HCT116 (cell line): ENCODE data around the gene MAPK4.

ENCODE experiments used
- EZH2phosphoT487 ChIP-seq: fragments of 200-600 bp; IDR thresholded peaks from 2 replicates; pipeline ENCODE4 v1.6.1; 2018; ENCODE audit warnings: antibody characterized with exemption, borderline replicate concordance
- JUND ChIP-seq: IDR thresholded peaks from 2 replicates; pipeline ENCODE4 v1.6.1; 2012
- POLR2A ChIP-seq: IDR thresholded peaks from 2 replicates; pipeline ENCODE4 v1.7.0; 2011; ENCODE audit warnings: borderline replicate concordance; ENCODE audit not compliant: insufficient read depth, insufficient read length; ENCODE audit errors: extremely low read depth
- POLR2AphosphoS5 ChIP-seq: IDR thresholded peaks from 2 replicates; pipeline ENCODE4 v1.6.1; 2011; ENCODE audit warnings: mild to moderate bottlenecking, low read depth, low read length, moderate library complexity
- RAD21 ChIP-seq: IDR thresholded peaks from 2 replicates; pipeline ENCODE4 v1.6.1; 2012; ENCODE audit warnings: low read depth, mild to moderate bottlenecking
- SP1 ChIP-seq: IDR thresholded peaks from 2 replicates; pipeline ENCODE4 v1.6.1; 2012; ENCODE audit warnings: low read depth
- ZNF274 ChIP-seq: fragments of 200-500 bp; sonication (Bioruptor generic); IDR thresholded peaks from 2 replicates; pipeline ENCODE4 v1.6.1; 2014; ENCODE audit warnings: mild to moderate bottlenecking, low read depth, low read length, inconsistent platforms
- TF ChIP-seq, protein P1 (sequence below): IDR thresholded peaks from 2 replicates; pipeline ENCODE4 v1.6.1; 2012; ENCODE audit warnings: low read depth
- TF ChIP-seq, protein P2 (sequence below), 3 experiments: fragments of 200-600 bp in 1 of 3; sonication (generic) in 1 of 3; IDR thresholded peaks in 2 of 3; conservative IDR thresholded peaks in 1 of 3; 2 replicates each; pipeline ENCODE4 v1.5.1; 2012 to 2017; ENCODE audit warnings: low read depth in 2 of 3, low read length in 2 of 3, antibody characterized with exemption in 1 of 3, borderline replicate concordance in 1 of 3, control low read depth in 1 of 3, mild to moderate bottlenecking in 1 of 3, mixed read lengths in 1 of 3, mixed run types in 1 of 3, moderate library complexity in 1 of 3; ENCODE audit not compliant: insufficient read depth in 1 of 3
- TF ChIP-seq, protein P3 (sequence below): IDR thresholded peaks from 2 replicates; pipeline ENCODE4 v1.6.1; 2011; ENCODE audit warnings: mild to moderate bottlenecking, low read length, moderate library complexity; ENCODE audit not compliant: insufficient replicate concordance; ENCODE audit errors: extremely low read depth
- TF ChIP-seq, protein P4 (sequence below): IDR thresholded peaks from 2 replicates; pipeline ENCODE4 v1.6.1; 2012

DNA sequence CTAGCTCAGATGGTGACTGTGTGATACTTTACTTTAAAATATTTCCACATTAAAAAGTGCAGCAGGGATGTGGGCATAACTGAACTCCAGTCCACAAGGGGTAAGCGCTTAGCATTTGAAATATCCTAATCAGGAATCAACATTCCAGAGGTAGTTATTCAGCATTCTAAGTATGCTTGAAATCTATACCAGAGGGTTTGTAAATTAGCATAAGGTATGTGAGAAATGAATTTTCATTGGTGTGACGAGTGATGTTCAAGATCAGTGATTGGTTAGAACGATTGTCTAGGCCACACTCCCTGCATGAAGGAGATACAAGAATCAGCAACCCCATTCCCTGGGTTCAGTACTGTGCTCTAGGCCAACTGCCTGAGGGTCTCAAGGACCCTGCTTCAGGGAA is 42.6 kb downstream of the MAPK4 start:
- TF ChIP-seq, protein P1, sequence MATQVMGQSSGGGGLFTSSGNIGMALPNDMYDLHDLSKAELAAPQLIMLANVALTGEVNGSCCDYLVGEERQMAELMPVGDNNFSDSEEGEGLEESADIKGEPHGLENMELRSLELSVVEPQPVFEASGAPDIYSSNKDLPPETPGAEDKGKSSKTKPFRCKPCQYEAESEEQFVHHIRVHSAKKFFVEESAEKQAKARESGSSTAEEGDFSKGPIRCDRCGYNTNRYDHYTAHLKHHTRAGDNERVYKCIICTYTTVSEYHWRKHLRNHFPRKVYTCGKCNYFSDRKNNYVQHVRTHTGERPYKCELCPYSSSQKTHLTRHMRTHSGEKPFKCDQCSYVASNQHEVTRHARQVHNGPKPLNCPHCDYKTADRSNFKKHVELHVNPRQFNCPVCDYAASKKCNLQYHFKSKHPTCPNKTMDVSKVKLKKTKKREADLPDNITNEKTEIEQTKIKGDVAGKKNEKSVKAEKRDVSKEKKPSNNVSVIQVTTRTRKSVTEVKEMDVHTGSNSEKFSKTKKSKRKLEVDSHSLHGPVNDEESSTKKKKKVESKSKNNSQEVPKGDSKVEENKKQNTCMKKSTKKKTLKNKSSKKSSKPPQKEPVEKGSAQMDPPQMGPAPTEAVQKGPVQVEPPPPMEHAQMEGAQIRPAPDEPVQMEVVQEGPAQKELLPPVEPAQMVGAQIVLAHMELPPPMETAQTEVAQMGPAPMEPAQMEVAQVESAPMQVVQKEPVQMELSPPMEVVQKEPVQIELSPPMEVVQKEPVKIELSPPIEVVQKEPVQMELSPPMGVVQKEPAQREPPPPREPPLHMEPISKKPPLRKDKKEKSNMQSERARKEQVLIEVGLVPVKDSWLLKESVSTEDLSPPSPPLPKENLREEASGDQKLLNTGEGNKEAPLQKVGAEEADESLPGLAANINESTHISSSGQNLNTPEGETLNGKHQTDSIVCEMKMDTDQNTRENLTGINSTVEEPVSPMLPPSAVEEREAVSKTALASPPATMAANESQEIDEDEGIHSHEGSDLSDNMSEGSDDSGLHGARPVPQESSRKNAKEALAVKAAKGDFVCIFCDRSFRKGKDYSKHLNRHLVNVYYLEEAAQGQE = no peak
- TF ChIP-seq, protein P2, sequence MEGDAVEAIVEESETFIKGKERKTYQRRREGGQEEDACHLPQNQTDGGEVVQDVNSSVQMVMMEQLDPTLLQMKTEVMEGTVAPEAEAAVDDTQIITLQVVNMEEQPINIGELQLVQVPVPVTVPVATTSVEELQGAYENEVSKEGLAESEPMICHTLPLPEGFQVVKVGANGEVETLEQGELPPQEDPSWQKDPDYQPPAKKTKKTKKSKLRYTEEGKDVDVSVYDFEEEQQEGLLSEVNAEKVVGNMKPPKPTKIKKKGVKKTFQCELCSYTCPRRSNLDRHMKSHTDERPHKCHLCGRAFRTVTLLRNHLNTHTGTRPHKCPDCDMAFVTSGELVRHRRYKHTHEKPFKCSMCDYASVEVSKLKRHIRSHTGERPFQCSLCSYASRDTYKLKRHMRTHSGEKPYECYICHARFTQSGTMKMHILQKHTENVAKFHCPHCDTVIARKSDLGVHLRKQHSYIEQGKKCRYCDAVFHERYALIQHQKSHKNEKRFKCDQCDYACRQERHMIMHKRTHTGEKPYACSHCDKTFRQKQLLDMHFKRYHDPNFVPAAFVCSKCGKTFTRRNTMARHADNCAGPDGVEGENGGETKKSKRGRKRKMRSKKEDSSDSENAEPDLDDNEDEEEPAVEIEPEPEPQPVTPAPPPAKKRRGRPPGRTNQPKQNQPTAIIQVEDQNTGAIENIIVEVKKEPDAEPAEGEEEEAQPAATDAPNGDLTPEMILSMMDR (IDR thresholded peaks at IDR 0.05 in 2 of 3, conservative IDR thresholded peaks at IDR 0.05 in 1 of 3; ENCODE audit: borderline replicate concordance in 1 of 3, insufficient read depth in 1 of 3, low read depth in 2 of 3, low read length in 2 of 3) = no peak
- no peak for TF ChIP-seq POLR2AphosphoS5
- TF ChIP-seq RAD21 = no peak
- TF ChIP-seq JUND = no peak
- no peak for TF ChIP-seq EZH2phosphoT487
- TF ChIP-seq, protein P3, sequence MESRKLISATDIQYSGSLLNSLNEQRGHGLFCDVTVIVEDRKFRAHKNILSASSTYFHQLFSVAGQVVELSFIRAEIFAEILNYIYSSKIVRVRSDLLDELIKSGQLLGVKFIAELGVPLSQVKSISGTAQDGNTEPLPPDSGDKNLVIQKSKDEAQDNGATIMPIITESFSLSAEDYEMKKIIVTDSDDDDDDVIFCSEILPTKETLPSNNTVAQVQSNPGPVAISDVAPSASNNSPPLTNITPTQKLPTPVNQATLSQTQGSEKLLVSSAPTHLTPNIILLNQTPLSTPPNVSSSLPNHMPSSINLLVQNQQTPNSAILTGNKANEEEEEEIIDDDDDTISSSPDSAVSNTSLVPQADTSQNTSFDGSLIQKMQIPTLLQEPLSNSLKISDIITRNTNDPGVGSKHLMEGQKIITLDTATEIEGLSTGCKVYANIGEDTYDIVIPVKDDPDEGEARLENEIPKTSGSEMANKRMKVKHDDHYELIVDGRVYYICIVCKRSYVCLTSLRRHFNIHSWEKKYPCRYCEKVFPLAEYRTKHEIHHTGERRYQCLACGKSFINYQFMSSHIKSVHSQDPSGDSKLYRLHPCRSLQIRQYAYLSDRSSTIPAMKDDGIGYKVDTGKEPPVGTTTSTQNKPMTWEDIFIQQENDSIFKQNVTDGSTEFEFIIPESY = no peak
- no peak for TF ChIP-seq ZNF274
- no peak for TF ChIP-seq POLR2A
- TF ChIP-seq, protein P4, sequence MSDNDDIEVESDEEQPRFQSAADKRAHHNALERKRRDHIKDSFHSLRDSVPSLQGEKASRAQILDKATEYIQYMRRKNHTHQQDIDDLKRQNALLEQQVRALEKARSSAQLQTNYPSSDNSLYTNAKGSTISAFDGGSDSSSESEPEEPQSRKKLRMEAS = no peak
- no peak for TF ChIP-seq SP1
